Panc1 (cell line): Measurements from ENCODE around the gene CDC42BPA. TPM values are rescaled to one million over a fixed set of nuclear protein-coding genes. Genes with fewer than 3 reads are reported as not detected.

Source experiments
- ATAC-seq: fragments of 200-7000 bp; cut with Tn5 transposase; 2 replicates; pipeline ENCODE4 v1.9.1; 2020; ENCODE audit warnings: mild to moderate bottlenecking, moderate library complexity
- BruUV-seq: library from RNA; stranded (reverse); fragments of 400-500 nt; replicated peaks from 2 replicates; lab custom pipeline; 2021; lab: Mats Ljungman, UMichigan
- CTCF ChIA-PET: fragments of 300-600 bp; sonication (Branson Sonifier 250); formaldehyde crosslinking; loops from one replicate; lab custom pipeline; 2022; ENCODE audit warnings: antibody characterized with exemption; lab: Charles Lee
- POLR2A ChIA-PET: fragments of 300-600 bp; sonication (Branson Sonifier 250); formaldehyde crosslinking; loops from one replicate; lab custom pipeline; 2022; ENCODE audit warnings: antibody characterized with exemption; lab: Charles Lee
- DNase-seq: peaks from one replicate; pipeline ENCODE4 v3.0.0-alpha.2; 2010; ENCODE audit warnings: low read depth, low spot score
- H3K27ac ChIP-seq: 2 replicates; pipeline ENCODE4 v1.5.1; 2011; ENCODE audit warnings: mild to moderate bottlenecking, low read length, inconsistent platforms
- H3K27me3 ChIP-seq: fragments of 200-500 bp; sonication (Bioruptor generic); 2 replicates; pipeline ENCODE4 v1.6.0; 2014; ENCODE audit warnings: low read length, inconsistent platforms; ENCODE audit not compliant: control insufficient read depth, insufficient read depth
- H3K36me3 ChIP-seq: fragments of 200-500 bp; sonication (Bioruptor generic); 2 replicates; pipeline ENCODE4 v1.5.1; 2014; ENCODE audit warnings: inconsistent platforms, mild to moderate bottlenecking, low read length, moderate library complexity; ENCODE audit not compliant: control insufficient read depth, insufficient read depth
- H3K4me1 ChIP-seq: 2 replicates; pipeline ENCODE4 v1.5.1; 2011; ENCODE audit warnings: inconsistent platforms, mild to moderate bottlenecking, low read length, moderate library complexity; ENCODE audit not compliant: control insufficient read depth, insufficient read depth
- H3K4me3 ChIP-seq, 2 experiments: 2 replicates each; pipeline ENCODE4 v1.5.1; 2011 to 2012; ENCODE audit warnings: low read depth in 2 of 2, low read length in 2 of 2, mild to moderate bottlenecking in 2 of 2, inconsistent platforms in 1 of 2, moderate library complexity in 1 of 2
- H3K9me3 ChIP-seq: fragments of 200-500 bp; sonication (Bioruptor generic); 2 replicates; pipeline ENCODE4 v1.5.1; 2014; ENCODE audit warnings: low read depth, mild to moderate bottlenecking, inconsistent platforms, low read length, moderate library complexity; ENCODE audit not compliant: control insufficient read depth, insufficient read depth
- CTCF ChIP-seq: fragments of 450-650 bp; IDR thresholded peaks from 2 replicates; pipeline ENCODE4 v1.5.1; 2017; ENCODE audit warnings: mild to moderate bottlenecking
- POLR2AphosphoS5 ChIP-seq: IDR thresholded peaks from 2 replicates; pipeline ENCODE4 v1.6.1; 2012; ENCODE audit warnings: mild to moderate bottlenecking, low read depth, low read length, moderate library complexity
- REST ChIP-seq, 2 experiments: IDR thresholded peaks; 2 replicates each; pipeline ENCODE4 v1.6.1; 2011 to 2012; ENCODE audit warnings: low read depth in 2 of 2, control low read depth in 1 of 2, low read length in 1 of 2, mild to moderate bottlenecking in 1 of 2, moderate library complexity in 1 of 2; ENCODE audit not compliant: insufficient read depth in 1 of 2
- SIN3A ChIP-seq: IDR thresholded peaks from 2 replicates; pipeline ENCODE4 v1.6.1; 2012; ENCODE audit warnings: low read depth, mild to moderate bottlenecking, low read length, moderate library complexity, borderline replicate concordance; ENCODE audit not compliant: insufficient read depth
- TCF7L2 ChIP-seq: IDR thresholded peaks from 2 replicates; pipeline ENCODE4 v1.6.1; 2011; ENCODE audit warnings: mild to moderate bottlenecking, low read depth, low read length, inconsistent platforms
- in situ Hi-C: cut with HindIII; loops from 2 replicates; pipeline ENCODE4 v1.10.0; 2016; ENCODE audit warnings: low sequenced_read_pairs, low pct_unique_long_range_greater_than_20kb
- intact Hi-C: fragments of 100-400 bp; cut with micrococcal nuclease; formaldehyde crosslinking; loops from one replicate; pipeline ENCODE4 v1.10.0; 2022; ENCODE audit not compliant: unreplicated experiment
- total RNA-seq: library from RNA; stranded (reverse); gene quantifications from one replicate; pipeline ENCODE4 v1.2.1, GENCODE V29; 2021; ENCODE audit not compliant: unreplicated experiment

Gene CDC42BPA
- total RNA-seq, 1 experiment from 2014 or later, result 32.8 TPM

- ATAC-seq (no peak), DNase-seq (no peak)
- H3K9me3 ChIP-seq, result no peaks in the 10 kb centered on the region; the same call in 1 of the 2 replicates
- no peaks in the 10 kb centered on the region for H3K4me1 ChIP-seq
- no peak overlapping the region for H3K27ac ChIP-seq
- no TSS peak for BruUV-seq
- ChIA-PET CTCF (no interaction called here), POLR2A (no interaction called here)
- in situ Hi-C loops (no loop called here), intact Hi-C loops (no loop called here)
- no peaks in the 10 kb centered on the region for H3K27me3 ChIP-seq
- H3K4me3 ChIP-seq, result no peak overlapping the region
- TF ChIP-seq REST (IDR thresholded peaks at IDR 0.05; ENCODE audit: insufficient read depth in 1 of 2, low read depth in 2 of 2, low read length in 1 of 2) (no peak), POLR2AphosphoS5 (no peak), SIN3A (no peak), CTCF (no peak), TCF7L2 (no peak)
- H3K36me3 ChIP-seq, result no peaks in the 10 kb centered on the region
Observed at GRCh38 chr1:226953175-226953800, 365.0 kb downstream of the CDC42BPA start.

- no peaks in the 10 kb centered on the region for H3K9me3 ChIP-seq
- no peak for ATAC-seq
- DNase-seq, result no peak
- no peaks in the 10 kb centered on the region for H3K36me3 ChIP-seq
- ChIA-PET CTCF (no interaction called here), POLR2A (interaction anchor here (0.6 kb wide), 1 partner anchor 19 kb away, joined by 4 read pairs; no protein-coding TSS in a partner anchor)
- no peak overlapping the region for H3K4me3 ChIP-seq
- no peaks in the 10 kb centered on the region for H3K27me3 ChIP-seq
- in situ Hi-C loops, result no loop called here
- H3K27ac ChIP-seq, result no peak overlapping the region
- no peaks in the 10 kb centered on the region for H3K4me1 ChIP-seq
- BruUV-seq, result no TSS peak
- intact Hi-C loops, result no loop called here
- TF ChIP-seq SIN3A (no peak), CTCF (no peak), REST (IDR thresholded peaks at IDR 0.05; ENCODE audit: insufficient read depth in 1 of 2, low read depth in 2 of 2, low read length in 1 of 2) (no peak), TCF7L2 (no peak)
Observed at GRCh38 chr1:226952118-226952441, 366.2 kb downstream of the CDC42BPA start.
